Aorta (tissue), 5 donors: ENCODE data around the gene MRPL24. TPM values are rescaled to one million over a fixed set of nuclear protein-coding genes. Genes with fewer than 3 reads are reported as not detected.
A peak's percentile ranks its signal among the peaks of the same experiment; 100 is the strongest.

ENCODE experiments used
- ATAC-seq: fragments of 200-7000 bp; cut with Tn5 transposase; one replicate; pipeline ENCODE4 v1.9.1; 2022; ENCODE audit warnings: moderate library complexity; ENCODE audit not compliant: low FRiP score
- DNase-seq, 2 donors: peaks; one replicate each; pipeline ENCODE4 v3.0.0-alpha.2; 2020
- H3K27ac ChIP-seq, 2 donors: one replicate each; pipeline ENCODE4 v1.5.1; 2013; ENCODE audit warnings: low read length in 2 of 2, mild to moderate bottlenecking in 2 of 2, moderate library complexity in 2 of 2, control low read depth in 1 of 2, inconsistent platforms in 1 of 2, low read depth in 1 of 2
- H3K27me3 ChIP-seq, 2 donors: one replicate each; pipeline ENCODE4 v1.6.1; 2013; ENCODE audit warnings: control low read depth in 1 of 2, low read length in 1 of 2, mild to moderate bottlenecking in 1 of 2, moderate library complexity in 1 of 2; ENCODE audit not compliant: insufficient read depth in 2 of 2, control insufficient read depth in 1 of 2
- H3K36me3 ChIP-seq, 2 donors: one replicate each; pipeline ENCODE4 v1.6.1; 2013; ENCODE audit warnings: control low read depth in 1 of 2, low read length in 1 of 2, mild to moderate bottlenecking in 1 of 2; ENCODE audit not compliant: insufficient read depth in 2 of 2, control insufficient read depth in 1 of 2
- H3K4me1 ChIP-seq, 2 donors: one replicate each; pipeline ENCODE4 v1.6.1; 2013; ENCODE audit warnings: low read length in 2 of 2, control low read depth in 1 of 2, mild to moderate bottlenecking in 1 of 2, moderate library complexity in 1 of 2; ENCODE audit not compliant: insufficient read depth in 2 of 2, control insufficient read depth in 1 of 2
- H3K4me3 ChIP-seq, 2 donors: one replicate each; pipeline ENCODE4 v1.5.1; 2013; ENCODE audit warnings: low read length in 2 of 2, control low read depth in 1 of 2, mild to moderate bottlenecking in 1 of 2
- H3K9me3 ChIP-seq: one replicate; pipeline ENCODE4 v1.6.1; 2013; ENCODE audit warnings: mild to moderate bottlenecking, low read length; ENCODE audit not compliant: control insufficient read depth
- WGBS, 2 donors: extraction: QIAGEN DNeasy Blood & Tissue Kit; methylation state at CpG; one replicate each; pipeline ENCODE4 v1.1.7; 2013; 5-methylcytosine and 5-hydroxymethylcytosine counted together
- intact Hi-C, 2 donors: fragments of 100-400 bp; cut with DNase I; formaldehyde crosslinking; loops; one replicate each; pipeline versions ENCODE4 v1.14.2 to v1.15.0; 2022
- polyA plus RNA-seq, 2 donors: library from polyadenylated mRNA; stranded (reverse); fragments of 200-250 nt; gene quantifications; one replicate each; pipeline ENCODE4 v1.2.3, GENCODE V29; 2013
- total RNA-seq, 2 donors: library from RNA; stranded (reverse); fragmentation: NEBNext Ultra II Directional; extraction: Animal tissue kit (Norgen Biotek cat#: 25700); gene quantifications; one replicate each; pipeline ENCODE4 v1.2.1, GENCODE V29; 2021
- donor health status: healthy with polysubstance abuse.
- donor health status: Bipolar disorder and iron deficiency.
- donor health status: DM: no; HTN: no; CAD: no.
- donor health status: DM: no; HTN: no; CAD: no.
- donor health status: DM: yes; HTN: yes; CAD: no.

MRPL24 gene
- total and polyA plus RNA-seq, 4 donors: 44.0 to 73.1 (median 57.3) TPM

DNA sequence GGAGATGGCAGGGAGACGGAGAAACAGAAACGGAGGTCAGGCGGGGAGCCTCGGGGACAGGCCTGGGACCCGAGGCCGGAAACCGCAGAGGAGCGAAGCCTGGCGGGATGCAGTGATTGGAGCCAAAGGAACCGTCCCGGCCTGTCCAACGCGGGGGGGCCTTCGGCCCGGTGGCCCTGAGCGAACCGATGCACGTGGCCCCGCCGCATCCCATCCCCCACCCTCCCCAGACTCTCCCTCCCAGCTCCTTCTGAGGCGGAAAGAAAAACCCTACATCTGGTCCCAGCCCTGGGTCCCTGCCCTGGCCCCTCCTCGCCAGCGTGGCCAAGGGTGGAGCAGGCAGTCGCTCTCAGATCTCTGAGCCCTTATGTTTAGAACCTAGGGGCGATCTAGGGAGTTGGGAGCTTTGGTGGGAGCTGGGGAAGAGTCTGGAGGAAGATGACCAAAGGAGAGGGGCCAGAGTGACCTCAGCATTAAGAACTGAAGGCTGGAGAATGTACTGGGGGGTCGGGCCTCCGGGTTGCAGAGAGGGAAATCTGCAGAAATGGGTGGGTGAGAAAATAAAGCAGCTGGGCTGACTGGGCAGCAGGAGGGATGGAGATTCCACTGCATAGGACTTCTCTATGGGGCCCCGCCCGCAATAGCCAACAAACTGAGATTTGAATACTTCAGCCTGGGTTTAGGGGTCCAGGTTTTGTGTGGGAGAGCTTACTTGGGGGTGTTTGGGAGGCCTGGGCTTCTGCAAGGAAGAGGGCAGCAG is 34.1 kb downstream of the MRPL24 start:
- 6 to 9% methylated on average over 28 to 29 of the region's 29 CpGs for WGBS, 2 donors
- no peaks in the 10 kb centered on the region for H3K36me3 ChIP-seq
- H3K4me3 ChIP-seq: peak overlapping the region in 1 of 2 donors; percentile 1
- peak; percentile 69 for ATAC-seq
- H3K9me3 ChIP-seq: no peaks in the 10 kb centered on the region
- no peaks in the 10 kb centered on the region for H3K27me3 ChIP-seq
- intact Hi-C loops: no loop called here
- H3K27ac ChIP-seq: peak overlapping the region in 1 of 2 donors; percentile 26
- DNase-seq: peak; percentile 80 to 88
- no peaks in the 10 kb centered on the region for H3K4me1 ChIP-seq

DNA sequence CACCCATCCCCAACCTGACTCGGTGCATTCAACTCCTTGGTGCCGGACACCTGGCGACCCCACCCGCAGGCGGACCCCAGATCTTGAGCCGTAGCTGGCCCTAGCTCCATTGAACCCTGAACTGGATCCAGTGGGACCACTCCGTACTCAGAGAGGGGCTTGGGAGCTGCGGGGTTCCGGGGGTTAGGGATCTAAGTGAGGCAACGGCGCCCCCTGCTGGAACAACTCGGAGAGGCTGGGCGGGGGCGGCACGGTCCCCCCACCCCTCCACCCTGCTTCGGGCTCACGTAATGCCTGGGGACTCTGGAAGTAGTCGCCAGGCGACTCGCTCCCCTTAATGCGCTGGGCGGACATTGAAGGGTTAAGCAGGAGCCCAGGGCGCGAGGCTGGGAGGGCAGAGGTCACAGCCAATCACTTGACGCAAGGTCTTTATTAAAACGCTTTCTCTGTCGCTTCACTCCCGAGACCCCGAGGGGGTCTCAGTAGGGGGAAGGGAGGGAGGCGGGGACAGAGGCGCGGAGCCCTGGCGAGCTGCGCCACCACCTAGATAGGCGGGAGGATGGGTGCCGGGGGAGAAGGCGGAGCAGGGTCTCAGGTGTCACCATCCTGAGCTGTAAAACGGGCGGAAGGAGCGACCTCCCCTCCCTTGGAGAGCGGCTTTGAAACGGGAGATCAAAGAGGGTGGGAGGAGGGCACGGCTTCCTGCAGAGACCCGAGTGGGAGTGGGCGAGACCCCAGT is 34.8 kb downstream of the MRPL24 start:
- Histone ChIP-seq H3K4me1 (no peaks in the 10 kb centered on the region), H3K4me3 (peak overlapping the region in 1 of 2 donors; percentile 1), H3K27me3 (no peaks in the 10 kb centered on the region), H3K27ac (peak overlapping the region in 1 of 2 donors; percentile 26), H3K36me3 (no peaks in the 10 kb centered on the region), H3K9me3 (no peaks in the 10 kb centered on the region)
- intact Hi-C loops: no loop called here
- peak; percentile 69 to 92 for DNase-seq
- WGBS, 2 donors: 1% methylated on average over 43 to 45 of the region's 45 CpGs
- ATAC-seq: peak; percentile 82

DNA sequence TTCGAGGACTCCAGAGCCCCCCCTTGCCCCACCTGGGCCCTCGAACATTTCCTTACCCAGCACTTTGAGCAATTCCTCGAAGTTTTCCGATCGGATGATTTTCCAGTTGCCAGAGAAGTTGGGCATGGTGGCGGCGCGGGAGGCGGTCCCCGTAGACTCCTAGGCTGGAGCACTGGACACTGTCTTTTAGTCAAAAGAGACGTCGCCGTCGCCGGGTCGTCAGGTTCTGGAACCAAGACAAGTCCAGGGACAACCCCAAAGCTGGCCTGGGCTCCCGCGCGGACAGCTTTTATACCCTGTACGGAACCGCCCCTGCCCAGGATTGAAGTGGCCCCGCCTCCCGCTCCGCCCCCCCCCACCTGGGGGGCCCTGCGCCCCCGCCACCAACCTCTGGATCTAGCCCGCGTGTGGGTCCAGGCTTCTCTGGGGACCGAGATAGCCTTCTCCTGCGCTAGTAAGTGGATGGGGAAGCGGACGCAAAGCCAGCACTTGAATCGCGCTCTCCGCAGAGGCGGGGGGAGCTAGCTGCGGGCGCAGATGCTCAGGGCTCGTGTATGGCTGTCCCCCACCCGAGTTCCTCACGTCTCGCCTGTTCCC is 35.5 kb downstream of the MRPL24 start, which contains the start of gene CRABP2:
CRABP2 (minus strand) TSS at position 263 of the 597 bp plus-strand sequence; CDS start at position 126, 137 bp downstream.
- 0 to 1% methylated on average over 42 of the region's 42 CpGs for WGBS, 2 donors
- H3K27ac ChIP-seq: peak within 1 kb of the TSS in 1 of 2 donors; percentile 26
- H3K9me3 ChIP-seq: no peaks in the 10 kb centered on the region
- no peaks in the 10 kb centered on the region for H3K4me1 ChIP-seq
- H3K36me3 ChIP-seq: no peaks in the 10 kb centered on the region
- intact Hi-C loops: no loop called here
- peak; percentile 23 for ATAC-seq
- peak; percentile 60 to 86 for DNase-seq
- H3K27me3 ChIP-seq: no peaks in the 10 kb centered on the region
- peak within 1 kb of the TSS; percentile 1 to 3 for H3K4me3 ChIP-seq

DNA sequence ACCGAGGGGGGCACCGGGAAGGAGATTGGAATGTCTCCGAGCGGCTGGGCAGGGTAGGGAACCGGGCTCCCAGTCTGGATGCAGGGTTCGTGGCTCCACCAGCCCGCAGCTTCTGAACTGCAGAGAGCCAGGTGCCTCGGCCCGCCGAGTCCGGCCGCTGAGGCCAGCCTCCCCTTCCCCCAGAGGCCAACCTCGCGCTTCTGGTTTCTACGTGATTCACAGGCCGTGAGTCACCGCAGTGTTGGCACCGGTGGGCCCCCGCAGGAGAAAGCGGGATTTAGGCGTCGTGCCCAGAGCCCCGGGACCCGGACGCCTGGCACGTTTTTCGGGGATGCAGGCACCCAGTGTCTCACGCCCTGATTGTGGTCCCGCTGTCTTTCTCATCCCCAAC is 36.0 kb downstream of the MRPL24 start:
- DNase-seq: peak; percentile 83 to 95
- Histone ChIP-seq H3K4me1 (no peaks in the 10 kb centered on the region), H3K4me3 (no peak overlapping the region), H3K27ac (no peak overlapping the region), H3K9me3 (no peaks in the 10 kb centered on the region), H3K36me3 (no peaks in the 10 kb centered on the region), H3K27me3 (no peaks in the 10 kb centered on the region)
- peak; percentile 32 for ATAC-seq
- intact Hi-C loops: no loop called here
- WGBS, 2 donors: 0 to 1% methylated on average over 29 of the region's 29 CpGs

DNA sequence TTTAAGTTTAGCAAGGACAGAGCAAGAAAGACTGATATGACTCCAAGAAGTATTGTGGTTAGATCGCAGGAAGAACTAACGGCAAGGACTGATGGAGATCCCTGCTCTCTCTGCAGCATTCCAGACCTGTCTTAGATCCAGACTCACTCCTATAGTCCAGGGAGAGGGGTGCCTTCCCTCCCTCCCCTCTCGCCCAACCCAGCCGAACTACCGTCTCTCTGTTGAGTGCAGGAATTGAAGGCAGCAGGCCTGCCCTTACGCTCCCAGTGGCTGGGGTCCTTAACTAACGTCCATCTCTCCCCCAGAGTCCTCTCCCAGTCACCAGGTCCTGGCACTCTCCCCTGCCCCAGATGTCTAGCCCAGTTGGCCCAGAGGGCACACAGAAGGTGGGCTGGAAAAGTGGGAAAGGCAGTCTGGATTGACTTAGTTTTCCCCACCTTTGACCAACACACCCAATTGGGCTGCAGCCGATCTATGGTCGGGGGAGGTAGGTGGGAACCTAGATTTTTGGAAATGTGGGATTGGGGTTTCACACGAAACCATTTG is 36.6 kb downstream of the MRPL24 start:
- no peak overlapping the region for H3K27ac ChIP-seq

DNA sequence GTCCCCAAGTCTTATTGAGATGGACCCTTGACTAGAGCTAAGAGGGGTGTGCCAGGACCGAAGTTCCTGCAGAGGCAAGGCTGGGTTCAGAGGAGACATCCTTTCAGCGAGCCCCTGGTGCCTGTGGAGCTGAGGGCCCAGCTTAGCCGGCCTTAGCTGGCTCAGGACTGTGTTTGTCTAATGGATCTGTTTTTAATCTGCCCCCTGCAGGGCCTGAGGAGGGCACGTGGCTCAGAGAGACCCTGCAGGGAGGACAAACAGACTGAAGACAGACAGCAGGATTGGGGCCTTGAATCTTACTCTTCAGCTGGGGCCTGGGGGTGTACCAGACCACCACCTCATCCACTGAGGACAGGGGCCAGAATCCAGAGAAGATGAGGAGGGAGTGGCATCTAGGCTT is 37.1 kb downstream of the MRPL24 start:
- Histone ChIP-seq H3K4me1 (no peaks in the 10 kb centered on the region), H3K36me3 (no peaks in the 10 kb centered on the region), H3K27ac (no peak overlapping the region), H3K4me3 (no peak overlapping the region), H3K27me3 (no peaks in the 10 kb centered on the region), H3K9me3 (no peaks in the 10 kb centered on the region)
- intact Hi-C loops: no loop called here
- 50% methylated on average over 4 of the region's 4 CpGs for WGBS, 2 donors
- DNase-seq: no peak
- no peak for ATAC-seq

More for the DNA sequence above, 36.6 kb downstream of the MRPL24 start:
- intact Hi-C loops: no loop called here
- Histone ChIP-seq H3K9me3 (no peaks in the 10 kb centered on the region), H3K4me1 (no peaks in the 10 kb centered on the region), H3K4me3 (no peak overlapping the region), H3K27me3 (no peaks in the 10 kb centered on the region), H3K36me3 (no peaks in the 10 kb centered on the region)
- 56 to 63% methylated on average over 10 of the region's 10 CpGs for WGBS, 2 donors
- DNase-seq (no peak), ATAC-seq (no peak)

DNA sequence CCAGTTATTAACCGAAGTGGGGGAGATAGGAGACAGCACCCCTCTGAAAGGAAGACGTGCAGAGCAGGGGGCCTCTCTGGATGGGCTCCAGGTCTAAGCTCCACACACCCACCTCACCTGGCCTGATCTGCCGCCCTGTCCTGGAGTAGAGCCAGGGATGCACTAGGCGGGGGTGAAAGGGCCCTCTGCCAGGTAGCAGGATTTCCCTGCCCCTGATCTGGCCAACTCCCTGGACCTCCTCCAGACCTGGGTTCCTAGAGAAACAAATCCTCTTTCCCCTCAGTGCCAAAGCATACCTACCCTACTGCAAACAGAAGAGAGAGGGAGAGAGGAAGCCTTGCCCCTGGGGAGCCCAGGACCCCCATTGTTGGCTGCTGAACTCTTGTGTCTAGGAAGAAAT is 37.6 kb downstream of the MRPL24 start:
- H3K4me1 ChIP-seq: no peaks in the 10 kb centered on the region
- no peaks in the 10 kb centered on the region for H3K9me3 ChIP-seq
- no peak overlapping the region for H3K4me3 ChIP-seq
- no peaks in the 10 kb centered on the region for H3K27me3 ChIP-seq
- DNase-seq: no peak
- no peaks in the 10 kb centered on the region for H3K36me3 ChIP-seq
- WGBS, 2 donors: 67 to 86% methylated on average over 4 of the region's 4 CpGs
- intact Hi-C loops: no loop called here
- ATAC-seq: no peak
- no peak overlapping the region for H3K27ac ChIP-seq

DNA sequence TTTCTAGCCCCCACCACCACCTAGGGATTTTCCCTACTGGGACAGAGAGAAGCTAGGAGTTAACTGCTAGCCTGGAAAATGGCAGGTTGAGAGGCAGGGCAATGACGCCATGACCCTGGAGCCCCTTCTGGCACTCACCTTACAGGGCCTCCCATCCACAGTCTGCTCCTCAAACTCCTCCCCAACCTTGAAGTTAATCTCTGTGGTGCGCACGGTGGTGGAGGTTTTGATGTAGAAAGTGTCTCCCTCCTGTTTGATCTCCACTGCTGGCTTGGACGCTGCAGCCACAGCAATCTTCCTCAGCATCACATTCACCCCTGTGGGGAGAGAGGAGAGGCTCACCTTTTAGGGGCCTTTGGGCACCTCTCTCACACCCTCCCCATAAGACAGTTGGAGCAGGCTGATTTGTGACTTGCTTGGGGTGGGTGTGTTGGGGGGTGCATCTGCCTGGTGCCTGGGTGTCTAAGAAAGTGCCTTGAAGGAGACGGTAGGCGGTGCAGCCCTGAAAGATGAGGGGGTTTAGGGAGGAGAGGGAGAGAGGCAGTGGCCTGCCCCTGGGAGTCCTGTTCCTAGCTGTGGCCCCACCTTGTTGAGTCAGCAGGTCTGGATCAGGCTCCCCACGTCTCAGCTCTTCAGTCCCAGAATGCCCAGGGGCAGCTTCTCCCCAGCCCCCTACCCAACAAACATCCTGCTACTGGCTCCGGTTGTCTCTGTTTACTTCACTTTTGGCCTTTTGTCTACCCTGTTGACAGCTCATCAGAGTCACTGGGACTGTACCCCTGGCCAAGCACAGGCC is 40.0 kb downstream of the MRPL24 start:
- DNase-seq (no peak), ATAC-seq (no peak)
- Histone ChIP-seq H3K27ac (no peak overlapping the region), H3K36me3 (no peaks in the 10 kb centered on the region), H3K27me3 (no peaks in the 10 kb centered on the region), H3K9me3 (no peaks in the 10 kb centered on the region), H3K4me1 (no peaks in the 10 kb centered on the region), H3K4me3 (no peak overlapping the region)
- WGBS, 2 donors: 83 to 87% methylated on average over 8 of the region's 8 CpGs
- intact Hi-C loops: no loop called here
